ENCODE measurements around the gene SELENBP1. TPM values are rescaled to one million over a fixed set of nuclear protein-coding genes. Genes with fewer than 3 reads are reported as not detected.

Gene SELENBP1
- total RNA-seq, 2 experiments from 2014 or later, result not detected

DNA sequence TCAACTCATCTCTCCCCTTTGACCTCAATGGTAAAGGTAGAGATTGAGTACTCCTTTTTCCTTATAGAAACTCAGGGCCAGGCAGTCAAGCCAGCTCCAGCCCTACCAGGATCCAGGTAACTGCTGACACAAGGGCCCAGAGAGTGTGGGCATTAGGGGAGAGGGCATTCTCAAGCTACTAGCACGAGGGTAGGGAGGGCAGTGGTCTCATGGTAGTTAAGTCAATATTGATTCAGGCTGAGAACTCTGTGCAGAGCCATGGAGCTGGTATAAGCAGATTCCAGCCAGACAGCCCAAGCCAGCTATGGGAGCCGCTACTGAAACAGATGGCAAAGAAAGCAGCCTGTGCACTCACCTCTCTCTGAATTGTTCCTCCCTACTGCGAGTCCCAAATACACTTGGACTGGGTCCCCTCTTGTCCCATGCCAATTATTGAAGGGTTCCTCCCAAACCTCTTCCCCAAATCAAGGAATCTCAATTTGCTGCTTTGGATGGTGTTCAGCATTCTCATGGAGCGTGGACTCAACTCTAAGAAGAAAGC, 48.0 kb downstream of the SELENBP1 start:
- ATAC-seq (no peak), DNase-seq (no peak)
- intact Hi-C loops (cut with DNase I, micrococcal nuclease), result no loop called here
- no peak overlapping the region for H3K4me3 Mint-ChIP-seq
- no peaks in the 10 kb centered on the region for H3K9me3 Mint-ChIP-seq (ENCODE audit: low read depth)
- CTCF ChIA-PET, result interaction anchor here (0.7 to 8.5 kb wide), 6 partner anchors 11 to 73 kb away, joined by 3 to 76 read pairs (median 3); no protein-coding TSS in a partner anchor
- peaks cover 41% of the 10 kb centered on the region for H3K4me1 Mint-ChIP-seq
- no peaks in the 10 kb centered on the region for H3K27me3 Mint-ChIP-seq
- no peak overlapping the region for H3K27ac Mint-ChIP-seq
- peaks cover 36% of the 10 kb centered on the region for H3K36me3 Mint-ChIP-seq (ENCODE audit: low read depth)
- POLR2A ChIA-PET, result interaction anchor here (1.6 kb wide), 1 partner anchor 13 kb away, joined by 6 read pairs; no protein-coding TSS in a partner anchor

DNA sequence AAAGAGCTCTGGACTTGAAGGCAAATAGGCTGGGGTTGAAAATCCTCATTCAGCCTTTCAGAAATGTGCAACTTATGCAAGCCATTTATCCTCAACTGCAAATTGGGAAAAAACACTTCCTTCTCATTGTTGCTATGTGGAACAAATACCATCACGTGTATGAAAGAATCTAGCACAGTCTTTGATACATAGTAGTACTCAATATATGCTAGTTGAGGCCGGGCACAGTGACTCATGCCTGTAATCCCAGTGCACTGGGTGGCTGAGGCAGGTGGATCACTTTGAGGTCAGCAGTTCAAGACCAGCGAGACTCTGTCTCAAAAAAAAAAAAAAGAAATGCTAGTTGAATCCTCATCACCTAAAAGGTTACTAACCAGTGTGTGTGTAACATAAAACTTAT, 53.5 kb downstream of the SELENBP1 start:
- ATAC-seq (peak; percentile 47), DNase-seq (peak; percentile 26)
- intact Hi-C loops (cut with DNase I, micrococcal nuclease), result no loop called here
- Mint-ChIP-seq H3K27me3 (no peaks in the 10 kb centered on the region), H3K27ac (no peak overlapping the region), H3K4me3 (no peak overlapping the region), H3K9me3 (ENCODE audit: low read depth) (no peaks in the 10 kb centered on the region), H3K36me3 (ENCODE audit: low read depth) (peaks cover 44% of the 10 kb centered on the region), H3K4me1 (peaks cover 25% of the 10 kb centered on the region)
- POLR2A ChIA-PET, result interaction anchor here (0.6 kb wide), 1 partner anchor 38 kb away, joined by 3 read pairs; no protein-coding TSS in a partner anchor
- CTCF ChIA-PET, result interaction anchor here (1.0 to 1.6 kb wide), 2 partner anchors 11 to 18 kb away, joined by 3 to 7 read pairs; no protein-coding TSS in a partner anchor

DNA sequence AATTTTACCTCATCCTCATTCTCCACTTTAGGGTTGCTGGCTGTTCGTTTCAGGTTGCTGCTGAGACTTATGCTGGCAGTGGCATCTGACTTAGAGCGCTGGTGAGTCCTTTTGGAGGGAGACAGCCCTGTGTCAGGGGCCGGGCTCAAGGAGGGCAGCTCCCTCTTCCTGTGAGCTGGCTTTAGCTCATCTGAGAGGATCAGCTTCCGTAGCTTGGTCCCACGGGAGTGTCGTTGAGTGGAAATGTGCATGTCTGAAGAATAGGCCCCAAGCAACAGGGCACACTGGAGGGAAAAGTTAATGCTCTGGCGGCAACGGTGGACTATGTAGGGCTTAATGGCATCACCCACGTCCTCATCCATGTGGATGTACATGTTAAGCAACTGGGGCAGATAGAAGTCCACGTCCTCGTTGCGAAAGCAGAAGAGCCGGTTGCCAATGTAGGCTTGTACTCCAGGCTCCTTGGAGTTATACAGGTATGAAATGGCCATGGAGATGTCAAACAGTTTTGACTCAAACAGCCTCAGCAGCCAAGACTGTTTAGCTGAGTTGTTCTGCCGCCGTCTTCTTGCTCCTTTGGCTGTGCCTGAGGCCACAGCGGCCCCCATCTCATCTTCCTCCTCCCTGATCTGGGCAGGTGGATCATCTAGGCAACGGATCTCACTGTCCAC, 56.8 kb downstream of the SELENBP1 start:
- ChIA-PET POLR2A (interaction anchor here (0.6 to 1.0 kb wide), 3 partner anchors 10 to 244 kb away, joined by 3 read pairs; partner anchors contain the start of gene PI4KB), CTCF (interaction anchor here (0.8 to 7.1 kb wide), 3 partner anchors 9 to 25 kb away, joined by 4 to 76 read pairs (median 7); partner anchors contain the start of gene PI4KB)
- H3K4me1 Mint-ChIP-seq, result peaks cover 42% of the 10 kb centered on the region
- intact Hi-C loops (cut with DNase I, micrococcal nuclease), result no loop called here
- peak overlapping the region; percentile 6 for H3K27ac Mint-ChIP-seq
- peaks cover 52% of the 10 kb centered on the region for H3K36me3 Mint-ChIP-seq (ENCODE audit: low read depth)
- H3K4me3 Mint-ChIP-seq, result no peak overlapping the region
- H3K9me3 Mint-ChIP-seq (ENCODE audit: low read depth), result no peaks in the 10 kb centered on the region
- DNase-seq (no peak), ATAC-seq (no peak)
- H3K27me3 Mint-ChIP-seq, result no peaks in the 10 kb centered on the region

Other genes with a start within 250 kb of the SELENBP1 start
- 1 to 10 TPM; 3.2 to 3.5 TPM for gene SEMA6C, start 226.1 kb downstream of the SELENBP1 start, total RNA-seq
- 10 to 100 TPM; 18.4 to 19.2 TPM for gene TNFAIP8L2, start 216.1 kb downstream of the SELENBP1 start, total RNA-seq
- gene LYSMD1, start 206.8 kb downstream of the SELENBP1 start, total RNA-seq, result 1 to 10 TPM; 4.3 to 5.1 TPM
- 10 to 100 TPM; 64.3 to 90.8 TPM for gene SCNM1, start 206.6 kb downstream of the SELENBP1 start, total RNA-seq
- 1 to 10 TPM in 1 of 2 experiments, under 1 TPM in 1; 0.69 to 2.3 TPM for gene TMOD4, start 196.7 kb downstream of the SELENBP1 start, total RNA-seq
- gene VPS72, start 182.5 kb downstream of the SELENBP1 start, total RNA-seq, result 10 to 100 TPM; 77.1 to 77.8 TPM
- gene PIP5K1A, start 174.2 kb downstream of the SELENBP1 start, total RNA-seq, result 10 to 100 TPM; 74.5 to 85.1 TPM
- gene PSMD4, start 118.0 kb downstream of the SELENBP1 start, total RNA-seq, result 100 to 1,000 TPM; 187 to 243 TPM
- gene ZNF687, start 90.4 kb downstream of the SELENBP1 start, total RNA-seq, result 10 to 100 TPM; 27.2 to 30.1 TPM
- gene PI4KB, start 45.3 kb downstream of the SELENBP1 start, total RNA-seq, result 10 to 100 TPM; 53.0 to 54.5 TPM
- gene RFX5, start 25.5 kb downstream of the SELENBP1 start, total RNA-seq, result 10 to 100 TPM; 47.6 to 50.4 TPM
- gene PSMB4, start 26.9 kb upstream of the SELENBP1 start, total RNA-seq, result 100 to 1,000 TPM; 315 to 351 TPM
- gene POGZ, start 86.8 kb upstream of the SELENBP1 start, total RNA-seq, result 100 to 1,000 TPM in 1 of 2 experiments, 10 to 100 TPM in 1; 81.3 to 104 TPM
- 1 to 10 TPM in 1 of 2 experiments, under 1 TPM in 1; 0.67 to 1.4 TPM for gene CGN, start 138.7 kb upstream of the SELENBP1 start, total RNA-seq
- gene TUFT1, start 167.6 kb upstream of the SELENBP1 start, total RNA-seq, result 1 to 10 TPM; 3.2 TPM
- 10 to 100 TPM; 28.5 to 29.1 TPM for gene SNX27, start 239.3 kb upstream of the SELENBP1 start, total RNA-seq

Measured in activated CD4-positive, alpha-beta T cell treated with anti-CD3 and anti-CD28 coated beads for 36 hours (primary cell).